ENCODE data around the gene PDE4B. TPM values are rescaled to one million over a fixed set of nuclear protein-coding genes. Genes with fewer than 3 reads are reported as not detected.

PDE4B gene
- total RNA-seq, 1 donor from 2014 or later: 0.57 TPM

GRCh38 chr1:66266756-66267155 is 474.1 kb downstream of the PDE4B start:
- no peaks in the 10 kb centered on the region for H3K36me3 Mint-ChIP-seq (ENCODE audit: low read depth)
- TF ChIP-seq CTCF (IDR thresholded peaks at IDR 0.05): no peak
- no peak for DNase-seq (ENCODE audit: low spot score)
- H3K4me1 Mint-ChIP-seq (ENCODE audit: low read depth): peaks cover 27% of the 10 kb centered on the region
- H3K27ac Mint-ChIP-seq (ENCODE audit: unreplicated experiment): no peak overlapping the region
- no peaks in the 10 kb centered on the region for H3K9me3 Mint-ChIP-seq (ENCODE audit: low read depth)
- H3K4me3 Mint-ChIP-seq (ENCODE audit: unreplicated experiment): no peak overlapping the region
- H3K27me3 Mint-ChIP-seq (ENCODE audit: low read depth): no peaks in the 10 kb centered on the region

GRCh38 chr1:66267201-66267940 is 474.7 kb downstream of the PDE4B start:
- Mint-ChIP-seq H3K36me3 (ENCODE audit: low read depth) (no peaks in the 10 kb centered on the region), H3K9me3 (ENCODE audit: low read depth) (no peaks in the 10 kb centered on the region), H3K27me3 (ENCODE audit: low read depth) (no peaks in the 10 kb centered on the region), H3K4me1 (ENCODE audit: low read depth) (peaks cover 27% of the 10 kb centered on the region), H3K4me3 (ENCODE audit: unreplicated experiment) (no peak overlapping the region), H3K27ac (ENCODE audit: unreplicated experiment) (no peak overlapping the region)
- no peak for DNase-seq (ENCODE audit: low spot score)
- no peak for TF ChIP-seq CTCF (IDR thresholded peaks at IDR 0.05)

GRCh38 chr1:66269222-66269621 is 476.5 kb downstream of the PDE4B start:
- Mint-ChIP-seq H3K9me3 (ENCODE audit: low read depth) (no peaks in the 10 kb centered on the region), H3K4me3 (ENCODE audit: unreplicated experiment) (no peak overlapping the region), H3K4me1 (ENCODE audit: low read depth) (peaks cover 22% of the 10 kb centered on the region), H3K27ac (ENCODE audit: unreplicated experiment) (no peak overlapping the region), H3K27me3 (ENCODE audit: low read depth) (no peaks in the 10 kb centered on the region), H3K36me3 (ENCODE audit: low read depth) (no peaks in the 10 kb centered on the region)
- no peak for TF ChIP-seq CTCF (IDR thresholded peaks at IDR 0.05)
- no peak for DNase-seq (ENCODE audit: low spot score)

DNA sequence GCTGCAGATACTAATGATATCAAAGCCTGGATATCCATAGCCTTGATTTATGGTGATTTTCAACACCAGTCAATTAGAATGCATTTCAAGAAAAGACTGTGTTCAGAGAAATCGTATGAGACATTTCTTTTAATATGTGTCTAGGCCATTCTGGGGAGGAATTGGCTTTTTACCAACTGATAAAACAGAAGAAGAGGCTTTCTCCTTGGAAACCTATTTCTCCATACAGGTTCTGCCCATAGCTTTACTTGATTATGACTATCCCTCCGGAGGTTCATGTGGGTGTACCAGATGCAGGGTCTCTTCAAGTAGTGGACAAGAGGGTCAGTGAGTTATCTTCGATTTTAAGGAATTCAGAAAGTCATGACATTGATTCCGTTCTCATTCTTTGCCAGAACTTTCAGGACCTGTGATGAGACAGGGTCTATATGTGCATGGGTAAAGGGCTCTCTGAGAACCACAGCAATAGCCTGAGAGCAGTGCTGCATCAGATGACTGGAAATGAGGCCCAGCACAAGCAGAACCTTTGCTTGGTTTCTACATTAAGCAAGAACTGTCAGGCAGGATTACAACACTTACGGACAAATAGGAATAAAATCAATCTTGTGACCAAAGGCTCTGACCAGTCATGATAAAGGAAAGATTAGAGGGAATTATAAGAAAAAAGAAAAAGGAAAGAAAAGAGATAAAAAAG is 477.6 kb downstream of the PDE4B start:
- H3K27ac Mint-ChIP-seq (ENCODE audit: unreplicated experiment): peak overlapping the region; percentile 13

More for the DNA sequence above, 477.6 kb downstream of the PDE4B start:
- no peaks in the 10 kb centered on the region for H3K9me3 Mint-ChIP-seq (ENCODE audit: low read depth)
- no peak for TF ChIP-seq CTCF (IDR thresholded peaks at IDR 0.05)
- no peaks in the 10 kb centered on the region for H3K27me3 Mint-ChIP-seq (ENCODE audit: low read depth)
- no peak overlapping the region for H3K4me3 Mint-ChIP-seq (ENCODE audit: unreplicated experiment)
- no peak for DNase-seq (ENCODE audit: low spot score)
- H3K36me3 Mint-ChIP-seq (ENCODE audit: low read depth): no peaks in the 10 kb centered on the region
- H3K4me1 Mint-ChIP-seq (ENCODE audit: low read depth): peaks cover 22% of the 10 kb centered on the region
